GM10266 (cell line): ENCODE measurements around the gene FIGN.

ENCODE experiments used
- DNase-seq: peaks from one replicate; pipeline ENCODE4 v3.0.0; 2012; ENCODE audit errors: extremely low spot score
- CTCF ChIP-seq: IDR thresholded peaks from 2 replicates; pipeline ENCODE4 v1.5.1; 2012; ENCODE audit warnings: mild to moderate bottlenecking, low read depth; ENCODE audit not compliant: control insufficient read depth, insufficient read depth; ENCODE audit errors: missing control alignments

FIGN gene

DNA sequence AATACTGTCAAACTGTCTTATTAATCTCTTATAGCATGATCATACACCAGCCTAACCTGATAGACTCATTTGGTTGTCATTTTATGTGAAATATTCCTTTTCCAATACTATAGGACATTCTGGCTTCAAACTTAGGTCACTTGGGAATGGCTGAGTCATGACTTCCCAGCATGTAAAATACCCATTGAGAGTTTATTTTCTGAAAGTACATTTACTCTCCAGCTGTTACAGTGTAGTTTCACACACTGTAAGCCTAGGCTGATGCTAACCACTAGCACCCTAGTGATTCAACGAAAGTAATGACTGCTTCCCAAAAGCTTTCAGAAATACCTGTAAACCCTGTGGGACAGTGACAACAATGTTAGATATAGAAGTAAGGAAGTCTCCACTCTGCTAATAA lies 93.8 kb downstream of the FIGN start:
- no peak for DNase-seq
- no peak for TF ChIP-seq CTCF

- no peak for TF ChIP-seq CTCF
- DNase-seq = no peak
These were observed 95.1 kb downstream of the FIGN start for GRCh38 chr2:163640542-163641193.

DNA sequence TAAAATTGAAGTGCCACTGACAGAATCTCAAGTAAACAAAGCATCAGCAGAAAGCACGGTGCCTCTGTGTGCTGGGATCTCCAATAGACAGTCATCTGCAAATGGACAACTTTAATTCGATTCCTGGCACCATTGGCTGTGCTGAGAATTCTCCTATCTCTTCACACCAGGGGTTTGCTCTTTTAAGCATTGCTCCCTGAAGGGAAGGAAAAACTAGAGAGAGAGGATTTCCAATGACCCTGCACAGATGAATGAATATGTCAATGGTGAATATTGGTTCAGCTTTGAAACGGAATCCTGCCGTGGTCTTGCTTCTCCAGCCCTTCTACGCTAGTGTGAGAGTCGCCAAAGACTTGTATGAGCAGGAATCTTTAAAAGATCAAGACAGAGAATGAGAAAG lies 97.9 kb downstream of the FIGN start:
- TF ChIP-seq CTCF = no peak
- DNase-seq = no peak

- TF ChIP-seq CTCF = no peak
- DNase-seq = no peak
These were observed 102.5 kb downstream of the FIGN start for GRCh38 chr2:163633291-163633690.

DNA sequence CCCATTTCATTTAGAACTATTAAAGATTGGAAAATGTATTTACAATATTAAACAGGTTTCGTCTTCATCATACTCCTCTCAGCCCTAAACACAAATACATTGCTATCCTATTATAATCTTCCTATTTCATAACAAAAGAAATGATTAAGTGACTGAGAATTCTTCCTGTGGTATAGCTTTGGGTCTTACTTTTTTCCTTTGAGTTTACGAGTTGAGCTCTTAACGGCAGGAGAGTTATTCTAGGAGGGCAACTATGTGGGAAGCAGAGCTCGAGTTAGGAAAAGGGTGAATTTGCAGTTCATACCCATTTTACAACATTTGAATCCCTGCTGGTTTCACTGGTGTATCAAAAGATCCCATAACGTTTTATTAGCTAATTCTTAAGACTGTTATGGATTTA lies 105.0 kb downstream of the FIGN start:
- DNase-seq = no peak
- no peak for TF ChIP-seq CTCF

DNA sequence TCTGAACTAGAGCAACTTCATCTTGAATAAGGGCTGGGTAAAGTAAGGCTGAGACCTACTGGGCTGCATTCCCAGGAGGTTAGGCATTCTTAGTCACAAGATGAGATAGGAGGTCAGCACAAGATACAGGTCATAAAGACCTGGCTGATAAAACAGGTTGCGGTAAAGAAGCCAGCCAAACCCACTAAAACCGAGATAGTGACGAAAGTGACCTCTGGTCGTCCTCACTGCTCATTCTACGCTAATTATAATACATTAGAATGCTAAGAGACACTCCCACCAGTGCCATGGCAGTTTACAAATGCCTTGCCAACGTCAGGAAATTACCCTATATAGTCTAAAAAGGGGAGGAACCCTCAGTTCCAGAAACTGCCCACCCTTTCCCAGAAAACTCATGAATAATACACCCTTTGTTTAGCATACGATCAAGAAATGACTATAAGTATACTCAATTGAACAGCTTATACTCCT lies 109.1 kb downstream of the FIGN start:
- DNase-seq = no peak
- TF ChIP-seq CTCF = no peak

GRCh38 chr2:163626208-163626607 lies 109.6 kb downstream of the FIGN start:
- no peak for DNase-seq
- no peak for TF ChIP-seq CTCF
